K562 (cell line): Measurements from ENCODE around the gene CEACAM18. TPM values are rescaled to one million over a fixed set of nuclear protein-coding genes. Genes with fewer than 3 reads are reported as not detected.

Source experiments
- AFF4 ChIP-seq: sonication (generic); formaldehyde crosslinking; IDR thresholded peaks from 2 replicates; pipeline ENCODE4 v1.8.0; 2023; ENCODE audit warnings: mild to moderate bottlenecking, missing genetic modification reagents
- BRF1 ChIP-seq: IDR thresholded peaks from 3 replicates; pipeline ENCODE4 v1.6.1; 2011; ENCODE audit warnings: borderline replicate concordance, mild to moderate bottlenecking; ENCODE audit not compliant: insufficient read length; ENCODE audit errors: extremely low read depth
- CBX3 ChIP-seq, 2 experiments: IDR thresholded peaks; 1 replicate in 1 of 2; 2 replicates in 1 of 2; pipeline ENCODE4 v1.6.1; 2012; ENCODE audit warnings: inconsistent platforms in 2 of 2, low read length in 2 of 2, borderline replicate concordance in 1 of 2, control low read depth in 1 of 2
- CEBPG ChIP-seq, 3 experiments: fragments of 200-800 bp in 1 of 3; sonication (Bioruptor generic) in 1 of 3; sonication (generic) in 1 of 3; formaldehyde crosslinking in 1 of 3; IDR thresholded peaks in 2 of 3; conservative IDR thresholded peaks in 1 of 3; 2 replicates each; pipeline versions ENCODE4 v1.6.1 to v1.8.0; 2016 to 2022; ENCODE audit warnings: missing compliant biosample characterization in 2 of 3, missing genetic modification characterization in 2 of 3, mild to moderate bottlenecking in 1 of 3, missing genetic modification reagents in 1 of 3
- CHD2 ChIP-seq: IDR thresholded peaks from 2 replicates; pipeline ENCODE4 v1.6.1; 2011; ENCODE audit warnings: low read depth, low read length
- CXXC5 ChIP-seq: fragments of 250-450 bp; sonication (Bioruptor Pico); IDR thresholded peaks from 2 replicates; pipeline ENCODE4 v1.8.0; 2022; ENCODE audit warnings: inconsistent platforms, mild to moderate bottlenecking, moderate library complexity
- L3MBTL2 ChIP-seq: fragments of 450-650 bp; IDR thresholded peaks from 2 replicates; pipeline ENCODE4 v1.6.1; 2016; ENCODE audit warnings: mild to moderate bottlenecking, moderate library complexity
- MNT ChIP-seq, 2 experiments: fragments of 450-650 bp; conservative IDR thresholded peaks; 2 replicates each; pipeline ENCODE4 v1.6.1; 2017; ENCODE audit warnings: mild to moderate bottlenecking in 2 of 2, moderate library complexity in 2 of 2
- NCOR1 ChIP-seq: fragments of 450-650 bp; IDR thresholded peaks from 2 replicates; pipeline ENCODE4 v1.6.1; 2016; ENCODE audit warnings: mild to moderate bottlenecking, moderate library complexity
- POLR2AphosphoS2 ChIP-seq: IDR thresholded peaks from 2 replicates; pipeline ENCODE4 v1.6.1; 2012; ENCODE audit warnings: low read length, improper control_type of control experiment
- PYGO2 ChIP-seq: fragments of 450-650 bp; IDR thresholded peaks from 2 replicates; pipeline ENCODE4 v1.6.1; 2016; ENCODE audit warnings: mild to moderate bottlenecking, missing genetic modification characterization, moderate library complexity, missing compliant biosample characterization
- SPI1 ChIP-seq: IDR thresholded peaks from 2 replicates; pipeline ENCODE4 v1.6.1; 2011; ENCODE audit warnings: low read depth, low read length, control low read depth, borderline replicate concordance
- SREBF1 ChIP-seq: fragments of 150-350 bp; IDR thresholded peaks from 2 replicates; pipeline ENCODE4 v1.6.1; 2014; ENCODE audit warnings: antibody characterized with exemption, low read depth, low read length, borderline replicate concordance
- SRSF9 ChIP-seq: fragments of 200-400 bp; formaldehyde crosslinking; IDR thresholded peaks from 2 replicates; pipeline ENCODE4 v1.6.1; 2017; ENCODE audit warnings: low read depth, low read length, borderline replicate concordance
- U2AF1 ChIP-seq: fragments of 200-400 bp; formaldehyde crosslinking; optimal IDR thresholded peaks from 2 replicates; pipeline ENCODE3; 2017; ENCODE audit warnings: mild to moderate bottlenecking, low read depth, low read length, moderate library complexity
- YBX1 ChIP-seq: fragments of 450-650 bp; IDR thresholded peaks from 2 replicates; pipeline ENCODE4 v1.7.1; 2016; ENCODE audit warnings: mild to moderate bottlenecking
- ZNF232 ChIP-seq: sonication (generic); formaldehyde crosslinking; IDR thresholded peaks from 2 replicates; pipeline ENCODE4 v1.8.0; 2022; ENCODE audit warnings: mild to moderate bottlenecking, missing genetic modification reagents
- ZNF324 ChIP-seq: fragments of 250-450 bp; sonication (Bioruptor Pico); IDR thresholded peaks from 2 replicates; pipeline ENCODE4 v1.4.0; 2020; ENCODE audit warnings: mild to moderate bottlenecking
- ZNF445 ChIP-seq: fragments of 250-450 bp; sonication (Bioruptor Pico); IDR thresholded peaks from 2 replicates; pipeline ENCODE4 v1.4.0; 2020; ENCODE audit warnings: low read depth, mild to moderate bottlenecking, moderate library complexity
- ZNF644 ChIP-seq: fragments of 200-800 bp; sonication (Bioruptor generic); IDR thresholded peaks from 2 replicates; pipeline ENCODE4 v1.6.1; 2016; ENCODE audit warnings: low read depth, missing genetic modification characterization, missing compliant biosample characterization
- ZNF785 ChIP-seq: fragments of 250-450 bp; sonication (Bioruptor Pico); IDR thresholded peaks from 2 replicates; pipeline ENCODE4 v1.4.0; 2020; ENCODE audit warnings: mild to moderate bottlenecking
- polyA plus RNA-seq, 8 experiments: library from polyadenylated mRNA; depleted of rRNA in 4 of 8; stranded (reverse) in 5 of 8; unstranded in 3 of 8; fragments of >200 nt; fragmentation: Nextera tagmentation in 2 of 8; fragmentation: Illumina TruSeq in 1 of 8; extraction: Ambion mirVana in 2 of 8; extraction: Trizol in 1 of 8; gene quantifications; 2 replicates each; pipeline versions ENCODE4 v1.2.1 to v1.2.3, GENCODE V29; 2011 to 2014; ENCODE audit warnings: inconsistent platforms in 1 of 8, missing spikeins in 1 of 8
- total RNA-seq, 7 experiments: library from RNA; depleted of rRNA in 6 of 7; stranded (reverse); fragments of >200 nt in 6 of 7; fragmentation: Illumina TruSeq in 2 of 7; extraction: Trizol in 2 of 7; gene quantifications; 2 replicates each; pipeline versions ENCODE4 v1.2.1 to v1.2.3, GENCODE V29; 2011 to 2021; ENCODE audit warnings: low replicate concordance in 1 of 7
- TF ChIP-seq, protein P1 (sequence below): fragments of 150-350 bp; conservative IDR thresholded peaks from 2 replicates; pipeline ENCODE4 v1.6.1; 2014; ENCODE audit warnings: low read length

CEACAM18 gene
- total and polyA plus RNA-seq, 9 of the 15 experiments (the other 6 are each of a cell fraction or from before 2014, with no cell fraction given): 0.08 to 0.24 (median 0.15) TPM; not detected in 3

- TF ChIP-seq CBX3 (IDR thresholded peaks at IDR 0.05; ENCODE audit: borderline replicate concordance in 1 of 2, low read length in 2 of 2) (no peak; a peak in 1 of 3 replicates), L3MBTL2 (peak; percentile 55), CEBPG (CRISPR knock-in tag; IDR thresholded peaks at IDR 0.05) (peak; percentile 55), CEBPG (tag; conservative IDR thresholded peaks at IDR 0.05 in 1 of 2, IDR thresholded peaks at IDR 0.05 in 1 of 2) (peak in 1 of 2 experiments; percentile 66; a peak in 3 of 4 replicates), YBX1 (no peak), POLR2AphosphoS2 (no peak), ZNF445 (CRISPR knock-in tag) (no peak), SREBF1 (no peak), ZNF232 (CRISPR knock-in tag) (no peak), MNT (conservative IDR thresholded peaks at IDR 0.05) (peak in 1 of 2 experiments; percentile 50; a peak in 1 of 4 replicates), AFF4 (no peak), ZNF644 (tag) (no peak; the same call in 1 of the 2 replicates), U2AF1 (no peak), NCOR1 (no peak), CHD2 (no peak), PYGO2 (tag) (no peak), CXXC5 (no peak), SPI1 (peak; percentile 52), ZNF324 (CRISPR knock-in tag) (no peak), BRF1 (no peak), ZNF785 (CRISPR knock-in tag) (no peak), SRSF9 (no peak)
- TF ChIP-seq, protein P1, sequence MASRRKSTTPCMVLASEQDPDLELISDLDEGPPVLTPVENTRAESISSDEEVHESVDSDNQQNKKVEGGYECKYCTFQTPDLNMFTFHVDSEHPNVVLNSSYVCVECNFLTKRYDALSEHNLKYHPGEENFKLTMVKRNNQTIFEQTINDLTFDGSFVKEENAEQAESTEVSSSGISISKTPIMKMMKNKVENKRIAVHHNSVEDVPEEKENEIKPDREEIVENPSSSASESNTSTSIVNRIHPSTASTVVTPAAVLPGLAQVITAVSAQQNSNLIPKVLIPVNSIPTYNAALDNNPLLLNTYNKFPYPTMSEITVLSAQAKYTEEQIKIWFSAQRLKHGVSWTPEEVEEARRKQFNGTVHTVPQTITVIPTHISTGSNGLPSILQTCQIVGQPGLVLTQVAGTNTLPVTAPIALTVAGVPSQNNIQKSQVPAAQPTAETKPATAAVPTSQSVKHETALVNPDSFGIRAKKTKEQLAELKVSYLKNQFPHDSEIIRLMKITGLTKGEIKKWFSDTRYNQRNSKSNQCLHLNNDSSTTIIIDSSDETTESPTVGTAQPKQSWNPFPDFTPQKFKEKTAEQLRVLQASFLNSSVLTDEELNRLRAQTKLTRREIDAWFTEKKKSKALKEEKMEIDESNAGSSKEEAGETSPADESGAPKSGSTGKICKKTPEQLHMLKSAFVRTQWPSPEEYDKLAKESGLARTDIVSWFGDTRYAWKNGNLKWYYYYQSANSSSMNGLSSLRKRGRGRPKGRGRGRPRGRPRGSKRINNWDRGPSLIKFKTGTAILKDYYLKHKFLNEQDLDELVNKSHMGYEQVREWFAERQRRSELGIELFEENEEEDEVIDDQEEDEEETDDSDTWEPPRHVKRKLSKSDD: no peak
Observed at GRCh38 chr19:51507640-51508058, 29.3 kb downstream of the CEACAM18 start (continued).
